Measurements from ENCODE around the gene FRMD4A.

DNA sequence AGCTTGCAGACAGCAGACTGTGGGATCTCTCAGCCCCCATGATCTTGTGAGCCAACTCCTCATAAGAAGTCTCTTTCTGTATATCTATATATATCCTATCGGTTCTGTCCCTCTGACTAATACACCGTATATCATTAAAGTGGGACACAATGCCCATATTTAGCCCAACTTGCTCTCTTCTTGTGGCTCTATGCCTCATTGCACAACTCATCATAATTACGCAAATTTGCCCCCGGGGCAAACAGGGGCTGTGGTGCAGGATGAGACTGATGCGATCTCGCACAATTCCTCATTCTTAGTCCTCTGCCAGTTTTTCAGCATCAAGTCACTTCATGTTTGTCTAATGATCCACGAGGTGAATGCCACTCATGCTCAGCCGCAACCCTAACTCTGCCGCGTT is 560.8 kb downstream of the FRMD4A start:
- TF ChIP-seq, protein P1, sequence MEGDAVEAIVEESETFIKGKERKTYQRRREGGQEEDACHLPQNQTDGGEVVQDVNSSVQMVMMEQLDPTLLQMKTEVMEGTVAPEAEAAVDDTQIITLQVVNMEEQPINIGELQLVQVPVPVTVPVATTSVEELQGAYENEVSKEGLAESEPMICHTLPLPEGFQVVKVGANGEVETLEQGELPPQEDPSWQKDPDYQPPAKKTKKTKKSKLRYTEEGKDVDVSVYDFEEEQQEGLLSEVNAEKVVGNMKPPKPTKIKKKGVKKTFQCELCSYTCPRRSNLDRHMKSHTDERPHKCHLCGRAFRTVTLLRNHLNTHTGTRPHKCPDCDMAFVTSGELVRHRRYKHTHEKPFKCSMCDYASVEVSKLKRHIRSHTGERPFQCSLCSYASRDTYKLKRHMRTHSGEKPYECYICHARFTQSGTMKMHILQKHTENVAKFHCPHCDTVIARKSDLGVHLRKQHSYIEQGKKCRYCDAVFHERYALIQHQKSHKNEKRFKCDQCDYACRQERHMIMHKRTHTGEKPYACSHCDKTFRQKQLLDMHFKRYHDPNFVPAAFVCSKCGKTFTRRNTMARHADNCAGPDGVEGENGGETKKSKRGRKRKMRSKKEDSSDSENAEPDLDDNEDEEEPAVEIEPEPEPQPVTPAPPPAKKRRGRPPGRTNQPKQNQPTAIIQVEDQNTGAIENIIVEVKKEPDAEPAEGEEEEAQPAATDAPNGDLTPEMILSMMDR (conservative IDR thresholded peaks at IDR 0.05; ENCODE audit: low read length), result no peak
- no peak for TF ChIP-seq EZH2phosphoT487 (IDR thresholded peaks at IDR 0.05; ENCODE audit: borderline replicate concordance, low read depth, low read length)
